ENCODE data around the gene GPM6B.

Gene GPM6B

DNA sequence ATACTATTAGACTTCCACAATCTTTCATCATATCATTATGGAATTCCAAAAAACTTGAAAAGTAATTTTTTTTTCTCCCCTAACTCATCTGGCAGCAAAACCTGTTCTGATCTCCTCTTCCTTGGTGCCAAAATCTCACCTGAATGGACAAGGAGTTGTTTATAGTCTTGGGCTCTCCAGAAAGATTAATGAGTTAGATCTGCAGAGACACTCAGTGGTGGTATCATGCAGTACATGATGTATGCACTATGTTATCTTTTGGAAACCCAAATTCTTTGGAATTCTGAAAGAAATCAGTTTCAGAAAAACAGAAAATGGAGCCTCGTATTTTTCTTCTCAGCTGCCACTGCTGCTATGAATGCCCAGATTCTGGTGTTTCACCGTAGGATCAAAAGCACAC lies 11.7 kb downstream of the GPM6B start:
- Histone ChIP-seq H3K4me2 (ENCODE audit: low read length) (no peak overlapping the region), H3K79me2 (ENCODE audit: control insufficient read depth, low read length) (no peaks in the 10 kb centered on the region), H3K4me3 (ENCODE audit: low read length) (no peak overlapping the region), H3K27me3 (ENCODE audit: control insufficient read depth, low read length) (no peaks in the 10 kb centered on the region), H3F3A (ENCODE audit: control insufficient read depth, insufficient read depth) (no peaks in the 10 kb centered on the region), H3K36me3 (ENCODE audit: control insufficient read depth, low read length) (no peaks in the 10 kb centered on the region), H3K9me3 (ENCODE audit: control insufficient read depth, insufficient read depth, low read length) (no peaks in the 10 kb centered on the region), H3K4me1 (ENCODE audit: control insufficient read depth, low read length) (no peaks in the 10 kb centered on the region), H3K9me2 (replicated peaks; ENCODE audit: control insufficient read depth, low read length) (no peaks in the 10 kb centered on the region), H3K27ac (ENCODE audit: low read depth, low read length) (no peak overlapping the region), H4K20me1 (ENCODE audit: control insufficient read depth, insufficient read depth, low read depth, low read length) (no peaks in the 10 kb centered on the region)
- TF ChIP-seq, protein P1, sequence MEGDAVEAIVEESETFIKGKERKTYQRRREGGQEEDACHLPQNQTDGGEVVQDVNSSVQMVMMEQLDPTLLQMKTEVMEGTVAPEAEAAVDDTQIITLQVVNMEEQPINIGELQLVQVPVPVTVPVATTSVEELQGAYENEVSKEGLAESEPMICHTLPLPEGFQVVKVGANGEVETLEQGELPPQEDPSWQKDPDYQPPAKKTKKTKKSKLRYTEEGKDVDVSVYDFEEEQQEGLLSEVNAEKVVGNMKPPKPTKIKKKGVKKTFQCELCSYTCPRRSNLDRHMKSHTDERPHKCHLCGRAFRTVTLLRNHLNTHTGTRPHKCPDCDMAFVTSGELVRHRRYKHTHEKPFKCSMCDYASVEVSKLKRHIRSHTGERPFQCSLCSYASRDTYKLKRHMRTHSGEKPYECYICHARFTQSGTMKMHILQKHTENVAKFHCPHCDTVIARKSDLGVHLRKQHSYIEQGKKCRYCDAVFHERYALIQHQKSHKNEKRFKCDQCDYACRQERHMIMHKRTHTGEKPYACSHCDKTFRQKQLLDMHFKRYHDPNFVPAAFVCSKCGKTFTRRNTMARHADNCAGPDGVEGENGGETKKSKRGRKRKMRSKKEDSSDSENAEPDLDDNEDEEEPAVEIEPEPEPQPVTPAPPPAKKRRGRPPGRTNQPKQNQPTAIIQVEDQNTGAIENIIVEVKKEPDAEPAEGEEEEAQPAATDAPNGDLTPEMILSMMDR (IDR thresholded peaks at IDR 0.05; ENCODE audit: low read depth, low read length, poor library complexity, severe bottlenecking), result no peak
- no peak for TF ChIP-seq EZH2phosphoT487 (IDR thresholded peaks at IDR 0.05; ENCODE audit: borderline replicate concordance, low read length)

DNA sequence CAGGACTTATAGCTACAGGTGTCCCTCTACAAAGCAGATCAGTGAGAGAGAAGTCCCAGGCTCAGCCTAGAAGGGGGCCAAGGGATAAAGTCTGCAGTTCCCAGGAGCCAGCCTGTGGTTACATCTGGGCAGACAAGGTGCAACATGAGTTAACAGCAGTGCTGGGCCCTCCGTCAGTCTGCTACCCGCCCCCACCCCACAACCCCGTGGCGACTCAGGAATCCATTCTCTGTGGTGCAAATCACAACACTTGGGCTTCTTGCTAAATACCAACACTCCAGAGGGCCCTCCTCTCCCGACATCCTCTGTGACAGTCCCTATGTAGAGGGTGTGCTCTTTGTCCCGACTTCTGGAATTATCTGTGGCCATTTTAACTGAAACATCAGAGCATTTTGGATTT lies 13.8 kb downstream of the GPM6B start:
- no peaks in the 10 kb centered on the region for H3F3A ChIP-seq (ENCODE audit: control insufficient read depth, insufficient read depth)
- no peaks in the 10 kb centered on the region for H4K20me1 ChIP-seq (ENCODE audit: control insufficient read depth, insufficient read depth, low read depth, low read length)
- no peaks in the 10 kb centered on the region for H3K79me2 ChIP-seq (ENCODE audit: control insufficient read depth, low read length)
- H3K9me3 ChIP-seq (ENCODE audit: control insufficient read depth, insufficient read depth, low read length), result no peaks in the 10 kb centered on the region
- no peaks in the 10 kb centered on the region for H3K9me2 ChIP-seq (replicated peaks; ENCODE audit: control insufficient read depth, low read length)
- H3K36me3 ChIP-seq (ENCODE audit: control insufficient read depth, low read length), result no peaks in the 10 kb centered on the region
- H3K4me1 ChIP-seq (ENCODE audit: control insufficient read depth, low read length), result no peaks in the 10 kb centered on the region
- no peak overlapping the region for H3K27ac ChIP-seq (ENCODE audit: low read depth, low read length)
- H3K27me3 ChIP-seq (ENCODE audit: control insufficient read depth, low read length), result no peaks in the 10 kb centered on the region
- no peak overlapping the region for H3K4me2 ChIP-seq (ENCODE audit: low read length)
- no peak overlapping the region for H3K4me3 ChIP-seq (ENCODE audit: low read length)
- TF ChIP-seq EZH2phosphoT487 (IDR thresholded peaks at IDR 0.05; ENCODE audit: borderline replicate concordance, low read length), result no peak
- TF ChIP-seq, protein P1 (IDR thresholded peaks at IDR 0.05; ENCODE audit: low read depth, low read length, poor library complexity, severe bottlenecking), result no peak

DNA sequence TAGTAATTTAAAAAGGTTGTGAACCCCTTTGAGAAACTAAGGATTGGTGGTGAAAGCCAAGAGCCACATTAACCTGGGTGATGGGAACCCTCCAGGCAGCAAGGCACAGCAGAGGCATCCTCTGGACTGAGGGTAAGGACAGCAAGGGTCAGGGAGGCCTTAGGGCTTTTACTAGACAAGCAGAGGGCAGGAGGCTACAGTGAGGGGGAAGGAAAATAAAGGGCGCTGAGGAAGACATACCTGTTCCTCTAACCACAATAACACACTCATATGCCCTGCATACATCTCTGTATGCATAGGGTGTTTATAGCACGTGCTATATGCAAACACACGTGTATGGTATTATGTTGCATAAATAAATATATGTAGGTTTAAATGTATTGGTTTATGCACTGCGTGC lies 18.7 kb downstream of the GPM6B start:
- no peaks in the 10 kb centered on the region for H3K36me3 ChIP-seq (ENCODE audit: control insufficient read depth, low read length)
- H3F3A ChIP-seq (ENCODE audit: control insufficient read depth, insufficient read depth), result no peaks in the 10 kb centered on the region
- no peaks in the 10 kb centered on the region for H3K27me3 ChIP-seq (ENCODE audit: control insufficient read depth, low read length)
- H3K4me2 ChIP-seq (ENCODE audit: low read length), result no peak overlapping the region
- H3K9me3 ChIP-seq (ENCODE audit: control insufficient read depth, insufficient read depth, low read length), result no peaks in the 10 kb centered on the region
- no peaks in the 10 kb centered on the region for H3K79me2 ChIP-seq (ENCODE audit: control insufficient read depth, low read length)
- H4K20me1 ChIP-seq (ENCODE audit: control insufficient read depth, insufficient read depth, low read depth, low read length), result no peaks in the 10 kb centered on the region
- H3K9me2 ChIP-seq (replicated peaks; ENCODE audit: control insufficient read depth, low read length), result no peaks in the 10 kb centered on the region
- H3K27ac ChIP-seq (ENCODE audit: low read depth, low read length), result no peak overlapping the region
- H3K4me3 ChIP-seq (ENCODE audit: low read length), result no peak overlapping the region
- TF ChIP-seq EZH2phosphoT487 (IDR thresholded peaks at IDR 0.05; ENCODE audit: borderline replicate concordance, low read length), result no peak
- TF ChIP-seq, protein P1 (IDR thresholded peaks at IDR 0.05; ENCODE audit: low read depth, low read length, poor library complexity, severe bottlenecking), result no peak
- peaks cover 13% of the 10 kb centered on the region for H3K4me1 ChIP-seq (ENCODE audit: control insufficient read depth, low read length)

DNA sequence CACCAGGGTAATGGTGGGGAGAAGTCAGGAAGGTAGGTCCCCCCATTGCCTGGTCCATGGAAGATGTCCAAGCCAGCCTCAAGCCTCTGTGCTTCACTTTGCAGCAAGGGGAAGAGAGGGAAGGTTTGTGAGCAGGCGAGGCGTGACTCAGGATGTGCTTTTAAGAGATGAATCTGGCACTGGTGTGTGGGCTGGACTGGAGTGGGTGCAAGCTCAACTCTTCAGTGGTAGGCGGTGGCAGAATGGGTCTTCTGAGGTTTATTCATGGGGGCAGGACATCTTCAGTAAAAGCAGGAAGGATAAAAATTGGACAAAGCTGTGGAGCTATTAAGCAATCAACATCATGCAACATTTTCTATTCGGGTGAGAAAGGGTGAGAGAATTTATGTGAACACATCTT lies 19.4 kb downstream of the GPM6B start:
- TF ChIP-seq, protein P1 (IDR thresholded peaks at IDR 0.05; ENCODE audit: low read depth, low read length, poor library complexity, severe bottlenecking), result no peak
- TF ChIP-seq EZH2phosphoT487 (IDR thresholded peaks at IDR 0.05; ENCODE audit: borderline replicate concordance, low read length), result no peak
- H3K4me2 ChIP-seq (ENCODE audit: low read length), result no peak overlapping the region
- no peaks in the 10 kb centered on the region for H3K27me3 ChIP-seq (ENCODE audit: control insufficient read depth, low read length)
- no peak overlapping the region for H3K4me3 ChIP-seq (ENCODE audit: low read length)
- no peak overlapping the region for H3K27ac ChIP-seq (ENCODE audit: low read depth, low read length)
- no peaks in the 10 kb centered on the region for H3K9me2 ChIP-seq (replicated peaks; ENCODE audit: control insufficient read depth, low read length)
- peaks cover 14% of the 10 kb centered on the region for H3K4me1 ChIP-seq (ENCODE audit: control insufficient read depth, low read length)
- no peaks in the 10 kb centered on the region for H4K20me1 ChIP-seq (ENCODE audit: control insufficient read depth, insufficient read depth, low read depth, low read length)
- H3F3A ChIP-seq (ENCODE audit: control insufficient read depth, insufficient read depth), result no peaks in the 10 kb centered on the region
- no peaks in the 10 kb centered on the region for H3K9me3 ChIP-seq (ENCODE audit: control insufficient read depth, insufficient read depth, low read length)
- no peaks in the 10 kb centered on the region for H3K79me2 ChIP-seq (ENCODE audit: control insufficient read depth, low read length)
- H3K36me3 ChIP-seq (ENCODE audit: control insufficient read depth, low read length), result no peaks in the 10 kb centered on the region
